GM19467 (cell line): Measurements from ENCODE around the gene POFUT2.

Source experiments
- ATAC-seq: cut with Tn5 transposase; IDR thresholded peaks from one replicate; pipeline ENCODE4 v1.9.1; 2021; ENCODE audit warnings: mild to moderate bottlenecking, moderate library complexity; ENCODE audit not compliant: unreplicated experiment

Gene POFUT2

DNA sequence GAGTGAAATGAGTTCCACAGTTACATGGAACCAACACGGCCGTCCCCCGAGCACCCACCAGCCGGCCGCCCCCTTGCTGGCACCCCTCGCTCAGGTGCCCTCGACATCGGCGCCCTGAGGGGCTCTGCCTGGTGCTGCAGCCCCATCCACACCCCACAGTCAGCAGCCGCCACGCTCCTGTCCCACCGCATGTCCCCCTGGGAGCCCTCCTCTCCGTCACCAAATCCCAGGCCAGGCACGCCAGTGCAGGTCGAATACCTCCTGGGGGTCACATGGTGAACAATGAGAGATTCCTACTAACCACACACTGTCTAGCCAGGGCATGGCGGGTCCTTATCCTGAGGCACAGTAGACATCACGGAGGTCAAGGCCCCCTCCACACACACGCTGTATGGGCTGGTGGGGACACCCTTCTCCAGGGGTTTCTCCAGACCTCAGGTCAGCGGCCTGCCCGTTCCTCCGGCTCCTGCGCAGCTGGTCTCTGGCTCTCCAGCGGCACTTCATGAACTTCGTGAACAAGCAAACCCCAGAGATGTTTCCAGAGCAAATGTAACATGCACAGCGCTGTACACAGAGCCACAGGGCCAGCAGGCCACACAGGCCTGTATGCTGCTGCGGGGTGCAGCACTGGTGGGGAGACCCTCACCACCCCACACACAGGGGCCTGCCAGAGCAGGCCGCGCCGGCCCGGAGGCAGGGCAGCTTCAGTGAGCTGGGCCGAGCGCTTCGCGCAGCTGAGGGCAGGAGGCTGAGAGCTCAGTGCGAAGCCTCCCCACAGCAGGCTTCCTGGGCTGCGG, 21.8 kb downstream of the POFUT2 start:
- ATAC-seq = no peak

DNA sequence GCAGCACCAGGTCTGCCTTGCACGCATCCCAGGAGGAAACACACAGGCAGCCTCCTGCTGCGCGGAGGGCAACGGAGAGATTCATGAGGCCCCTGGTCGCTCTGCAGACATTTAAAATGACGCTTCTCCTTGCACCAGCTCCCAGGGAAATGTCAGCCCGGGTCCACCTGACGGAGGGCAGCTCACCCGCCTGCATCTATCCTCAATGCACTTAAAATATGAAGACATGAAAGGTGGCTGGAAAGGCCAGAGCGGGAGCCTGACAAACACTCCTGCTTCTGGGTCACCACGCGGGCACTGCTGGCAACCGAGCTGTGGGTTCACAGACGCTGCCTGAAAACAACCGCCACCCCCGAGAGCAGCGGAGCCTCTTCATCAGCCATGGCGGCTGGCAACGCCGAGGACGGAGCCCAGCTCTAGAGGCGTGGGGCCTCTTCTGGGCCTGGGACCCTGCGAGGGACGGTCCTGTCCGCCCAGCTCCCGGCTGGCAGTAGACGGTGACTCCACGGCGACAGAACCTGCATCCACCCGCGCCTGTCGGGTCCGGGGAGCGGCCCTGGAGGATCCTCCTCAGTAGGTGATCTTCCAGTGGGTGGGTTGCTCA, 22.7 kb downstream of the POFUT2 start:
- ATAC-seq = no peak

DNA sequence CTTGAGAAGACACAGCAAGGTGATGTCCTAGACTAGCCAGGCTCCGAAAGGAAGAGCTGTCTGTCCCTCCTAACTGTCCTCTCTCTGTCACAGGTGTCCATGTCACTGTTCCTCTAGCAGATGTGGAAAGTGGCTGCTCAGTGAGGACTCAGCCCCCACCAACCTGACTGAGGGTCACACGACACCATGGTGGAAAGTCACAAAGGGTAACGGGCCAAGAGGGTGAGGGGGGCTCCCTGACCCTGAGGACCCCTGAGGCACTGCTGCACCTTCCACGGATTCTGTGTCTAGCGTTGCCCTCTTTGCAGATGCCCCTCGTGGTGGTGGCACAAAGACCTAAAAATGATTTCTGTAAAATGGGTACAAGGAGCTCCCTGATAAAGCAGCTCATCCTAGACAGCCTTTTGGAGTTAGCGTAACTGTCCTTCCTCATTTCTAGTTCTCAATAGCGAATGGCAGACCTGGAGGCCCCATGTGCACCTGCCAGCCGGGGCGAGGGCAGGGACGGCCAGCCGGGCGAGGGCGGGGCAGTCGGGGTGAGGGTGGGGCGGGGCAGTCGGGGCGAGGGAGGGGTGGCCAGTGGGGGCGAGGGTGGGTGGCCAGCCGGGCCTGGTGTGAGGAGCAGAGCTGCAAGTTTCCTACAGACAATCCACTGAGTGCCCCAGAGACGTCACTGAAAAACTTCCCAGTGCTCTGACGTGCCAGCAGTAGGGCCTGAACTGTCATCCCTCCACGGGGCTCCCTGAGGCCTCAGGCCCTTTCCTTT, 23.4 kb downstream of the POFUT2 start:
- no peak for ATAC-seq

DNA sequence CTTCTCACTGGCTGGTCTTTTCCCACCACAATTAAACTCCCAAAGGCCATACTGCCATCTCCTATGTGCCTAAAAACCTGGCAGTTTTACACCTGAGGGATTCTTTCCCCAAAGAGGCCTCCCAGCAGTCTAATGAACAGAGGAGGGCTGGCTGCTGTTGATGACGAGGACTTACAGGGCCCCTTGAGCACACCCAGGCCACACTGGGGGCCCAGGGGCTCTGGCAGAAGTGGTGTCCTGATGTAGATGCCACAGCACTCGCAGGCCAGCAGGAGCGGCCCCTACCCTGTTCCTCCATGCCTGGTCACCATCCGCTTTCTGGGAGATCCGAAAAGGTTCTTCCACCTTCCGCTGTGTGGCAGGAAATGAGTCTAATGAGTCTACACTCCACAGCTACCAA, 24.2 kb downstream of the POFUT2 start:
- no peak for ATAC-seq

DNA sequence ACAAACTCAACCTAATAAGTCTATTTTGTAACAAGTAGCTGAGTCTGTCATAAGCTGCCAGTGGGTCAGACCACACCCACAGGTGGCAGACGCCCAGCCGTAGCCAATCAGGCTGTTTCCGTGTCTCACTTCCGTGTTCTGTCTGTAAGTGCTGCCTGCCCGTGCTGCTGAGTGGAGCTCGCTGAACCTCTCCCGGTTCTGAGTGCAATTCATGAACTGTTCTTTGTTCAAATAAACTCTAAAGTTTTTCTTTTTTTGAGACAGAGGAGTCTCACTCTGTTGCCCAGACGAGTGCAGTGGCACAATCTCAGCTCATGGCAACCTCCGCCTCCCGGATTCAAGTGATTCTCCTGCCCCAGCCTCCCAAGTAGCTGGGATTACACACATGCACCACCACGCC, 25.1 kb downstream of the POFUT2 start:
- no peak for ATAC-seq

DNA sequence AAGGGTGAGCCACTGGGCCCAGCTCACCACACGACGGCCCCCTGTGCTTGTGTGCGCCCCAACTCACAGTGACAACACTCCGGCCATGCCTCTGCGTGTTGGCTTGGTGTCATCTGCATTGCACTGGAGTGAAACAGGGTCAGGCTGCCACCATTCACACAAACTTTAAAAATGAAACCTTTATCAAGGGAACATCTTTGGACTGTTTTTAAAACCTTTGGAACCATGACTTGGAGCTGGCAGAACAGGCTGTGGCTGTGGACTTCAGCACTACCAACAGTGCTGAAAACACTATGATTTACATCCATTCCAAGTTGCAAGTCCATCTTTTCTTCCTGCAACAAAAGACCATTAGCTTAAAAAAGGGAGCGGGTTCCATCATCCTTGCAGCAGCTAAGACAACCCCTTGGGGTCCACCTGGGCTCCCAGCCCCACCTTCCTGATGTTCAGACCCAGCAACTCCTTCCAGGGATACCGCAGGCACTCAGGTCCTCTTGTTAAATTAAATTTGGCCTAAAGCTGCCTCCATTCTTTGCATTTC, 25.6 kb downstream of the POFUT2 start:
- no peak for ATAC-seq

DNA sequence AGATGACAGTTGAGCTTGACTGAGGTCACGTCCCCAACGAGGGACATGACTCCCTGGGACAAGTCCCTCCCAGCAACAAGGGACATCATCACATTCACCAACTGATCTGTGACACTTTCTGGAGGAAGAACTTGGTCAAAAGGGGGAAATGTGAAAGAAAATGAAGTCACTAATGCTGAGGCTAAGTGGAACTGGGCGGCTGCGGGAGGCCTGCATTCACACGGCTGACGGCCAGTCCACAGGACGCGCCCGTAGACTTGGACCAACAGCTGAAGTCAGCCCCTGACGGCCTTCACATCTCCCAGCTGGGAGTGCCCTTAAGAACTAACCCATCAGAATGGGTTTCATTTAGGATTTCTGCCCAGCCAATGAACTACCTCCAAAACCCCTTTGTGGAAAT, 26.6 kb downstream of the POFUT2 start:
- ATAC-seq = no peak

DNA sequence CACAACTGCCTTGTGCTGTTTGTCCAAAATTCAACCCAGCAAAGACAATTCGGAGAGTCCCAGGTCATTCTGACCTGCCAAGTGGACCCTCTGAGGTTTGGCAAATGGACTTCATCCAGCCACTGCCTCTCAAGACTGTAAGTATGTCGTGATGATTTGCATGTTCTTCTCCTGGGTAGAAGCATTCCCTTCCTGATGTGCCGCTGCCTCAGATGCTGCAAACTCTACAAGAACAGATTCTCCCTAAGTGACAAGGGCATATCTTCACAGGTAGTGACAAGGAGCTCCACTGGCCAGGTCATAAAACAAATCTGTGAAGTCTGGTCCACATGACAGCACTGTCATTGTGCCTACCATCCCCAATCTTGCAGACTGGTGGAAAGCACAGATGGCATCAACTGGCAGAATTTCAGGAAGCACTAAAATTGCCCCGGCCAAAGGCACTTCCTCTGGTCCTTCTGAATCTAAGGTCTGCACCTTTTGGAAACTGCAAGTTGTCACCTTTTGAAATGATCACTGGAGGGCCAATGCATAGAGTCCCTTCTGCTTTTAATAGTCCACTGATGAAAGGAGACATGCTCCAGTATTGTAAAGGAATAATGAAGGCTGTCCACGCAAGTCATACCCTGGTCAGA, 27.4 kb downstream of the POFUT2 start:
- no peak for ATAC-seq

DNA sequence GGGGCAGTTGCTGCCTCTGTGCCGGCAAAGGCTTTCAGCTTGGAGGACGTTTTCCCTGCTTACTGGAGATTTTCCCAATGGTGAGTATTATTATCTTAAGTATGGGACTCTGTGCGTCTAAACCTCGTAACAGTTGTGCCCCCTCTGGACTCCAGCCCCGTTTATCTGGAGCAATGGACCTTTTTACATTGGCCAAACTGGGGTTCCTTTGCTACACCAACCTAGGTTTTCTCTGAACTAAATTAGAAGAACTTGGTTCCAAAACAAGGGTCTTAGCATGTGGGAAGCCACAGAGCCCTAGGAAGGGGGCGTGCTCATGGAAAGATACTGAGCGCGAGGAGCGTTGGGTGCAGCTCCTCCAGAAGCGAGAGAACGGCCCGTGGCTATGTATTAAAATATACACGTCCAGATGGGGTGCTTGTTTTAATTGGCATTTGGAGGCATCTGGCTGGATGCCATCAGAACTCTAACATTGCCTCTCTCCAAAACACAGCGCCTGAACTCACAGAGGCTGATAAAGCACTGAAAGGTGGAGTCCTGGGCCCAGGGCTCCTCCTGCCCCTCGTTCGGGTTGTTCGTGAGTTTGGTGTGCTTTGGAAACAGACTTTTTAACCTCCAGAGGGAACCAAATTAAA, 28.4 kb downstream of the POFUT2 start:
- no peak for ATAC-seq

DNA sequence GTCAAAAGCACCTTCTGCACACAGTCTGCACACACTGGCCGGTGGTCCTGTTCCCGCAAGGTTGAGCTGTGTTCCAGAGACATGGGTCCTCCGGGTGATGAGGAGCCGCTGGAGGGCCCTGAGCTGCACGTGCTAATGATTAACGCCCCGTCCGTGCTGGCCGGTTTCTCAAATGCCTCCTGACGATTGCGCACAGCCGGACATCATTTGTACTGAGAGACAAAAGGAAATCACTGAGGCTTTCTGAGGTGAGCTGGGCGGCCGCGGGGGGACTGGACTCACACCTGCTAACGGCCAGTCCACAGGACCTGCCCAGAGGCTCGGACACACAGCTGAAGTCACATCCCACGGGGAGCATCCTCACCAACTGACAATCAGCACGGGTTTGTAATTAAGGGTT, 29.2 kb downstream of the POFUT2 start:
- no peak for ATAC-seq

DNA sequence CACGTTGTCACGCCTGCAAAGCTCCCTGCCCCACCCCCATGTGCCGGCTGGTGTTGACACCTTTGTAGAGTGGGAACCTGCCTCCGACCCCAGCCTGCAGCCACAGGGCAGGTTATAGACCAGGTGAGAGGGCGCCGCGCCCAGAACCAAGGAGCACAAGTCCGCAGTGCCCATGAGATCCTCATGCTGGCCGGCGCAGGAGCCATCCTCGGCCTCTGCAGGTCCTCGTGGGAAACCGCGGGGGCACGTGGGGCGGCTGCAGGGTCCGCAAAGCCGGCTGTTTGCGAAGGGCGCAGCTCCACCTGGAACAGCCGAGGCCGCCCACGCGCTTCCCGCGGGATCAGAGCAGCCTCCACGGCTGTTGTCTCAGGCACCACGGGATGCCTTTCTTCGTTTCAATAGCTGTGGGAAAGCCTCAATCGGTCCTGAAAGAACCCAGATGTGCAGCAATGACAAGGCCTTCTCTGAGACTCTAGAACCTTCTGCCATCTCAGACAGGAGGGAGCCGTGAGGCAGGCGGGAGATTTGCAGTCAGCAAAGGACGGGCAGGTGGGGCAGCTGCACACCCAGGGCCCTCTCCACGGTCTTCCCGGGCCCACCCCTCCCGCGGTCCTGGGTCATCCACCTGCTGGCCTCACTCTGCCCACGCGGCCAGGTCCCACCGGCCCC, 29.9 kb downstream of the POFUT2 start:
- no peak for ATAC-seq

DNA sequence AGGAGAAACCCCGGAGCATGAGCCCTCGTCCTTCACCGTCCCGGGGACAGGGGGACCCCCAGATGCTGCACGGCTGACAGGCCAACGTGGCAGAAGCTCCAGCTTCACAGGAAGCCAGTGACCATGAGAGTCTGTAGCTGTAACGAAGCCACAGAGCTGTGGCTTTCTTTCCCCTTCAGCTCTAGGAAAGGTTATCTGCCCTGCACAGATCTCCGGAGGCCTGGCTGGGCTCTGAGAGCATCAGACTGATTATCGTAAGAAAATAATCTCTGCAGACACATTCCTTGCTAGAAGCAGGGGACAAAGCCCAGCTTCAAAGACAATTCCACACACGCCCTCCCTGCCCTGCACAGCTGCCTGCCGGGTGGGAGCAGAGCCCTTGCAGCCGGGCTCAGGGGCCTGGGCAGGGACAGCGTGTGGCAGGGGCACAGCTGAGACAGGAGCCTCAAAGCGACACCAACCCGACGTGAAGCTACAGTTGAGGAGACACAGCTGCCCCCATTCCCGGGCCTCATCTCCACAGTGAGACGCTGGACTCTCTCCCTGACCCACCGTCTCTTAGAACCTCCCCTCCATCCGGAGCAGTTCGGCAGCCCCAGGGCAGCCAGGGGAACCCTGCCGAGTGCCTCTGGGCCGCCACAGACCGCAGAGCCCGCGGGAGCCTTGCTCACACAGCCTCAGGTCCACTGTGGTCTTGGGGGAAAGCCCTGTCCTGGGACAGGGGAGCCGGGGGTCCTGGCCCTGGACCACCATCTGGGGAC, 30.6 kb downstream of the POFUT2 start:
- ATAC-seq = no peak

DNA sequence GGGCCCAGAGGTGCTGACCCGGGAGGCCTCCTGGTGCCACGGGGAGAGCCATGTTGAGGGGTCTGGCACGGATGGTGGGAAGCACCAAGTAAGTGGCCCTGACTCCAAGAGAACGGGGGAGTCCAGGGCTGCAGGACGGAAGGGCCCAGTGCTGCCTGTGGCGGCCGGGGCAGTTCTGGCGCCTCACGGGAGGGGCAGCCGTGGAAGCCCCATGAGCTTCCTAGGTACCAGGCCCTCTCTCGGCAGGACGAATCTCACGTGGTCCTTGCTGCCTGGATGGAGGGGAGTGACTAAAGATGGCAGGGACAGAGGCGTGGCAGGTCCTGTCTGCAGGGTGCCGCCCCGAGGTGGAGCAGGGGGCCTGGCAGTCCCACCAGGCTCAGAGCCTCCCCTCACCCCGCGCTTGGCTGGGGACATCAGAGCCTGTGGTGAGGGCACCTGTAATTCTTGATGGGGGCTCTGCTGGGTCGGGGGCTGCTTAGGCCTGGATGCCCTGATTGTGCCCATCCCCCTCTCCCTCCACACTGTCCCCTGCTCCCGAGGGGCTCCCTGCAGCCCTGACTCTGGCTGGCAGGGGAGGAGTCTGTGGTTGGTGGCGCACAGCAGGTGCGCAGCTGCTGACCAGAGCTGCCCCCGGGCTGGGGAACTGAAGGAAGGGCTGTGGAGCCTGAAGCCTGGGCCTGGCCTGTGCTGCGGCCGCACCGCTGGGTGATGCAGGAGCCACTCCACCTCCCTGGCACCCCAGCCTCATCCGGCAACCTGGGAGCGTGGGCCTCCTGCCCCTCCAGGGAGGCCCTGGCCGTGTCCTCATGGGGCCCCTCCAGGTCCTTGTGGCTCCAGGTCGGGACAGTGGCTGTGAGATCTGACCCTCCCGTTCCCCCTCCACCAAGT, 31.4 kb downstream of the POFUT2 start:
- no peak for ATAC-seq

DNA sequence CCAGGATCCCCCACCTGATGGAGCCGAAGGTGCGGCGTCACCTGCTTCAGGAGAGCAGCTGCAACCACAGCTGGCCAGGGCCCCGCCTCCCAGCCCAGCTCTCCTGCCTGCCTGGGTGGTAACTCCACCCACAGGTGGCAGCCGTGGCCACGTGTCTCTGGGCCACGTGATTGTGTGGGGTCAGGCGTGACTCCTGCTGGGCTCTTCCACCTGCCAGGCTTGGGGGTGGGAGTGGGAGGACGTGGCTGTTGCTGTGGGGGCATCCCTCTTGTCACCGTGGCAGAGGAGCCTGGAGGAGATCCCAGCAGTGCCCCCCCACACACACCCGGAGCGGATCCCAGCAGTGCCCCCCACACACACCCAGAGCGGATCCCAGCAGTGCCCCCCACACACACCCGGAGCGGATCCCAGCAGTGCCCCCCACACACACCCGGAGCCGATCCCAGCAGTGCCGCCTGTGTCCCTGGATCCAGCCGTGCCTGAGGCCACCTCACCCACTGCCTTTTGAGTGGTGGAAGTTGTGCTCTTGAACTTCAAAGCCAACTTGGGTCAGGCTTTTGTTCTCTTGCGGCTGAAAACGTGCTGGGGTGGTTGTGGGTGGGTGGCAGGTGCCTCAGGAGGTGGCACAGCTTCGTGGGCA, 32.2 kb downstream of the POFUT2 start:
- ATAC-seq = no peak

DNA sequence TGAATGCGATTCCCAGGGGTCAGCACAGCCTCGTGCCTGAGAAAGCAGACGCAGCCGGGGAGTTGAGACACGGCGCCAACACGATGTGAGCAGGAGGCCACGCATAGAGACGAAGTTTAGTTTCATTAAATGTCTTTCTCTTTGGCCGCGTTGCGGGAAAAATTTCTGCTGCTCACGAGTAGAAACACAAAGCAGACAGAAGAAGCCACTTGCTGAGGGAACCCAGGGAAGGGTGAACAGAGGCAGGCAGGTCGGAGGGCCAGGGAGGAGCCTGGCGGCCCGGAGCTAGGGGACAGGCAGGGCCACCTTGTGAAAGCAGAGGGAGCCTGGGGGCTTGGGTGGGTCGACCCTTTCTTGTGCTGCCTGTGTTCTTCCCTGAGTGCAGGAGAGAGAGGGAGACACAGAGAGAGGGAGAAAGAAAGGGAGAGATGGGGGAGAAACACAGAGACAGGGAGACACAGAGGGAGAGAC, 33.2 kb downstream of the POFUT2 start:
- no peak for ATAC-seq

DNA sequence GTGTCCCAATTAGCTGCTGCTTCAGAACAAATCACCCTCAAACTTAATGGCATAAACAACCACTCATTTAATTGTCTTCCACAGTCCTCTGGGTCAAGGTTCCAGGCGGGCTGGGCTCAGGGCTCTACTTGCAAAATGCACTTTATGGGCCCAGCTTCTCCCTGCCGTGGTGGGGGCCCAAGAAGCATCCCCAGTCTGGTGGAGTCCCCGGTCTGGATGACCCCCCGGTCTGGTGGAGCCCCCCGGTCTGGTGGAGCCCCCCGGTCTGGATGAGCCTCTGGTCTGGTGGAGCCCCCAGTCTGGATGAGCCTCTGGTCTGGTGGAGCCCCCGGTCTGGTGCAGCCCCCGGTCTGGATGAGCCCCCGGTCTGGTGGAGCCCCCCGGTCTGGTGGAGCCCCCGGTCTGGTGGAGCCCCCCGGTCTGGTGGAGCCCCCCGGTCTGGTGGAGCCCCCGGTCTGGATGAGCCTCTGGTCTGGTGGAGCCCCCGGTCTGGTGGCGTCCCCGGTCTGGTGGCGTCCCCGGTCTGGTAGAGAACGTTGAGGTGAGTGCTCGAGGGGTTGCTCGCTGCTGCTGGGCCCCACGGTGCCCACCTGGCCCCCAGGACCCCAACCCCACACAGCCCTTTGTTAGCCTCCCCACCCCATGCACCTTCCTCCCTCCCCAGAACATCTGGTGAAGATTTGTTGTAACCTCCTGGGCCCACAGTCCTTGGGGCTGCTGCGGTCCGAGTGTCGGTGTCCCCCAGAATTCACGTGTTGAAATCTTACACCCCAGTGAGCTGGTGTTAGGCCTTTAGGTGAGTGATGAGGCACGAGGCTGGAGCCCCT, 33.8 kb downstream of the POFUT2 start:
- ATAC-seq = no peak

DNA sequence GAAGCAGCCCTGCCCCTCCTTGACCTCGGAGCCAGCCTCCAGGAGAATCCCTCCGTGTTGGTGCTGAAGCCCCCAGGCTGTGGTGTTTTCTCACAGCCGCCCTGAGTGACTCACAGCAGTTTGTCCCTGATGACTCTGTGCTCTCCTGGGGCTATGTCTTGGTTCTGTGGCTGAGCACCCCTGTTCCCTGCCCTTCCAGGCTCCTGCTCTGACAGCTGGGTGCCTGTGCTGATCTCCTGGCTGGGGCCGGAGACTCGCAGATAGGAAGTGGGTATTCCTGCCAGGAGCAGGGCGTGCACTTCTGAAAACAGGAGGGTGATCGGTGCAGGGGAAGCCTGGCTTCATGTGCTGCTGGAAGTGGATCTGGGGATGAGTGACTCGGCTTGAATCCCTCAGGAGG, 34.5 kb downstream of the POFUT2 start:
- ATAC-seq = no peak
